Skeletal muscle cell (primary cell): Measurements from ENCODE around the gene COL6A3.
"Not testable (repeated sequence)": the region's sequence is repeated elsewhere in the genome, so short reads cannot be mapped to it uniquely, and the experiment has no call there.

Experiments used
- DNase-seq: peaks from one replicate; pipeline ENCODE4 v3.0.0-alpha.2; 2010; ENCODE audit warnings: low read depth
- H3K4me3 ChIP-seq: 2 replicates; pipeline ENCODE4 v1.5.1; 2011; ENCODE audit warnings: low read depth, mild to moderate bottlenecking, control low read depth, low read length, moderate library complexity

The COL6A3 gene

GRCh38 chr2:237309011-237309410, 105.0 kb downstream of the COL6A3 start:
- DNase-seq = no peak
- no peak overlapping the region for H3K4me3 ChIP-seq

- no peak overlapping the region for H3K4me3 ChIP-seq
- no peak for DNase-seq
Observed at GRCh38 chr2:237307474-237307873, 106.5 kb downstream of the COL6A3 start.

- no peak for DNase-seq
- no peak overlapping the region for H3K4me3 ChIP-seq
Observed at GRCh38 chr2:237306787-237307170, 107.2 kb downstream of the COL6A3 start.

GRCh38 chr2:237306083-237306786, 107.7 kb downstream of the COL6A3 start:
- no peak for DNase-seq

GRCh38 chr2:237305579-237305978, 108.4 kb downstream of the COL6A3 start:
- DNase-seq = no peak
- H3K4me3 ChIP-seq = no peak overlapping the region

More at GRCh38 chr2:237306083-237306786, 107.7 kb downstream of the COL6A3 start:
- H3K4me3 ChIP-seq = no peak overlapping the region

- DNase-seq = no peak
- H3K4me3 ChIP-seq = no peak overlapping the region
Observed at GRCh38 chr2:237304763-237305514, 109.0 kb downstream of the COL6A3 start.

GRCh38 chr2:237303244-237303643, 110.7 kb downstream of the COL6A3 start:
- H3K4me3 ChIP-seq, DNase-seq: not testable (repeated sequence)

GRCh38 chr2:237301595-237301994, 112.4 kb downstream of the COL6A3 start:
- H3K4me3 ChIP-seq = no peak overlapping the region
- DNase-seq = no peak

GRCh38 chr2:237300739-237301138, 113.2 kb downstream of the COL6A3 start:
- no peak overlapping the region for H3K4me3 ChIP-seq
- DNase-seq = no peak

- peak; percentile 96 for DNase-seq
Observed at GRCh38 chr2:237299906-237300305, 114.1 kb downstream of the COL6A3 start.

GRCh38 chr2:237298151-237299118, 115.5 kb downstream of the COL6A3 start:
- H3K4me3 ChIP-seq = no peak overlapping the region
- DNase-seq = no peak

More at GRCh38 chr2:237299906-237300305, 114.1 kb downstream of the COL6A3 start:
- no peak overlapping the region for H3K4me3 ChIP-seq

- DNase-seq = no peak
- no peak overlapping the region for H3K4me3 ChIP-seq
Observed at GRCh38 chr2:237297421-237298150, 116.4 kb downstream of the COL6A3 start.

GRCh38 chr2:237296756-237297155, 117.2 kb downstream of the COL6A3 start:
- DNase-seq = no peak
- no peak overlapping the region for H3K4me3 ChIP-seq

GRCh38 chr2:237295889-237296480, 118.0 kb downstream of the COL6A3 start:
- no peak for DNase-seq
- no peak overlapping the region for H3K4me3 ChIP-seq

GRCh38 chr2:237294460-237294859, 119.5 kb downstream of the COL6A3 start:
- DNase-seq = no peak
- H3K4me3 ChIP-seq = no peak overlapping the region

- no peak for DNase-seq
- no peak overlapping the region for H3K4me3 ChIP-seq
Observed at GRCh38 chr2:237293978-237294377, 120.0 kb downstream of the COL6A3 start.

GRCh38 chr2:237291138-237291792, 122.7 kb downstream of the COL6A3 start:
- no peak overlapping the region for H3K4me3 ChIP-seq
- DNase-seq = peak; percentile 98

- DNase-seq = peak; percentile 83
- H3K4me3 ChIP-seq = no peak overlapping the region
Observed at GRCh38 chr2:237290261-237290660, 123.7 kb downstream of the COL6A3 start.
